HG03460 (cell line): ENCODE measurements around the gene KSR2.

ENCODE experiments used
- ATAC-seq: cut with Tn5 transposase; IDR thresholded peaks from one replicate; pipeline ENCODE4 v1.9.1; 2021; ENCODE audit not compliant: unreplicated experiment

KSR2 gene

GRCh38 chr12:117430246-117430645 is 538.5 kb downstream of the KSR2 start:
- ATAC-seq, result no peak

GRCh38 chr12:117427211-117427610 is 541.6 kb downstream of the KSR2 start:
- ATAC-seq, result no peak

GRCh38 chr12:117421987-117422386 is 546.8 kb downstream of the KSR2 start:
- ATAC-seq, result no peak

GRCh38 chr12:117421068-117421752 is 547.6 kb downstream of the KSR2 start:
- no peak for ATAC-seq

DNA sequence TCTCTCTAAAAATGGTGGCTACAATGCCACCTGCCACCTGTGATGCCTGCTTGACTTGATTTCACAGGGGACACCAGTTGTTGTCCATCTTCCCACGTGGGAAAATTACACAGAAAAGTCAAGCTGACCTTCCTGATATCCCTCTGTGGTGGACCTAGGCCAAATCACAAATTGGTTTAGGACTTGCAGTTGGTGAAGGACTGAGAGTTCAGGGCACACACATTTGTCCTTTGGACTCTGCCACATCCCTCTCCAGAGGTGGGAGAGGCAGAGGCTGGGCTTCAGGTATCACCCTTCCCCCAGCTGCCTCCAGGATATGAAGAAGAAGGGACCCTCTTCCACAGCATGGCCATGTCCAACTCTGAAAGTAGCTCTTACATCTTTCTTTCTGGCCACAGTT is 551.8 kb downstream of the KSR2 start:
- ATAC-seq, result no peak

DNA sequence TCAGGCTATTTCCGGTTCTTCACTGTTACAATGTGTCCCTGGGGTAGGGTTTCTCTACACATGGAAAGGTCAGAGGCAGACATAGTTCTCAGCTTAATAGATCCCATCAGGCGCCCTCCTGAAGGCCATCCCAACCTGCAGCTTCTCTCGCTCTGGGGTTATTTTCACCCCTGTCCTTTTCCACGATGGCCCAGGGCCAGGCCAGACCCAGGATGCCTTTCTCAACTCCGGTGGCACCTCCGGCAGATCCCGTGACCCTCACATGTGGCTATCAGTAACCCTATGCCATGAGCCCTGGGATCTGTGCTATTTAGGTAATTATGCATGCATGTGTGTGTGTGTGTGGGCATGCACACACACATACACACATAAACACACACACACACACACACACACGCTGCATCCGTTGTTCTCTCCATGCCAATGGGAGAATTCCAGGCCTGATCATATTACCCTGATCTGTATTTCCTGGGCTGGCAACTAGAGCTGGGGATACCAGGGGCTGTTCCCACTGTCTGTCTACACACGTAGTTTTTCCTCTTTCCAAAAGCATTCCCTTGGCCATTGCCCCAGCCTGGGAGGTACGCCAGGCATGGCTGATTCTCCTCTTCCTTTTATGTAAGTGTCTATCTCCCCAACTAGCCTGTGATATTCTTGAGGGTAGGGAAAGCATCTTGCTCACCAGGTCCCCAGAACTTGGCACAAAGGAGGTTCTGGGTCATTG is 556.2 kb downstream of the KSR2 start:
- no peak for ATAC-seq

DNA sequence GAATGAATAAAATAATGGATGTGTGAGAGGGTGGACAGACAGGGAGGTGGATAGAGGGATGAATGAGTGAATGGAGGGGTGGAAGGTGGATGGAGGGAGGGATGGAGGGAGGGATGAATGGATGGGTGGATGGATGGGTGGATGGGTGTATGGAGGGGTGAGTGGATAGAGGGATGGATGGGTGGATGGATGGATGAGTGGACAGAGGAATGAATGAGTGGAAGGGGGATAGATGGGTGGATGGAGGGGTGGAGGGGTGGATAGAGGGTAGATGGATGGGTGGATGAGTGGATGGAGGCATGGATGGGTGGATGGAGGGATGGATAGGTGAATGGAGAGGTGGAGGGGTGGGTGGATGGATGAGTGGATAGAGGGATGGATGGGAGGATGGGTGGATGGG is 559.5 kb downstream of the KSR2 start:
- ATAC-seq, result no peak

GRCh38 chr12:117408161-117408791 is 560.5 kb downstream of the KSR2 start:
- ATAC-seq, result no peak

GRCh38 chr12:117404940-117405339 is 563.9 kb downstream of the KSR2 start:
- no peak for ATAC-seq

GRCh38 chr12:117404203-117404853 is 564.5 kb downstream of the KSR2 start:
- no peak for ATAC-seq

GRCh38 chr12:117403586-117404139 is 565.1 kb downstream of the KSR2 start:
- no peak for ATAC-seq
